H9 (cell line): ENCODE measurements around the gene PARD6B. TPM values are rescaled to one million over a fixed set of nuclear protein-coding genes. Genes with fewer than 3 reads are reported as not detected.
A peak's percentile ranks its signal among the peaks of the same experiment; 100 is the strongest.

Source experiments
- DNase-seq: peaks from one replicate; pipeline ENCODE4 v3.0.0-alpha.2; 2017
- H2AFZ ChIP-seq: one replicate; pipeline ENCODE4 v1.6.1; 2013; ENCODE audit warnings: mild to moderate bottlenecking, low read length, control low read depth, moderate library complexity
- H2AK5ac ChIP-seq: 2 replicates; pipeline ENCODE4 v1.6.1; 2013; ENCODE audit warnings: low read length, control low read depth, mixed read lengths; ENCODE audit not compliant: insufficient read length
- H2BK120ac ChIP-seq: one replicate; pipeline ENCODE4 v1.6.1; 2013; ENCODE audit warnings: low read depth, mild to moderate bottlenecking, low read length, control low read depth, inconsistent platforms; ENCODE audit not compliant: poor library complexity, severe bottlenecking
- H2BK12ac ChIP-seq: 2 replicates; pipeline ENCODE4 v1.6.1; 2013; ENCODE audit warnings: low read length, control low read depth, mixed read lengths, low read depth; ENCODE audit not compliant: insufficient read length
- H2BK15ac ChIP-seq: 2 replicates; pipeline ENCODE4 v1.6.1; 2013; ENCODE audit warnings: low read depth, low read length, control low read depth
- H2BK20ac ChIP-seq: one replicate; pipeline ENCODE4 v1.6.1; 2013; ENCODE audit warnings: low read depth, mild to moderate bottlenecking, low read length, control low read depth, inconsistent platforms; ENCODE audit not compliant: poor library complexity, severe bottlenecking
- H2BK5ac ChIP-seq: 2 replicates; pipeline ENCODE4 v1.6.1; 2013; ENCODE audit warnings: low read length, control low read depth, mixed read lengths; ENCODE audit not compliant: insufficient read length
- H3K14ac ChIP-seq: 2 replicates; pipeline ENCODE4 v1.6.1; 2013; ENCODE audit warnings: low read length, control low read depth; ENCODE audit not compliant: insufficient read depth
- H3K18ac ChIP-seq: 2 replicates; pipeline ENCODE4 v1.6.1; 2013; ENCODE audit warnings: low read depth, mild to moderate bottlenecking, mixed read lengths, low read length, control low read depth; ENCODE audit not compliant: insufficient read length
- H3K23ac ChIP-seq: 2 replicates; pipeline ENCODE4 v1.6.1; 2013; ENCODE audit warnings: low read length, control low read depth, mixed read lengths, low read depth; ENCODE audit not compliant: insufficient read length
- H3K23me2 ChIP-seq: 2 replicates; pipeline ENCODE4 v1.6.1; 2013; ENCODE audit warnings: low read depth, mild to moderate bottlenecking, mixed read lengths, low read length, control low read depth; ENCODE audit not compliant: insufficient read length, poor library complexity, severe bottlenecking
- H3K27ac ChIP-seq: 2 replicates; pipeline ENCODE4 v1.5.1; 2013; ENCODE audit warnings: low read length, control low read depth, mixed read lengths, low read depth; ENCODE audit not compliant: insufficient read length
- H3K27me3 ChIP-seq: 2 replicates; pipeline ENCODE4 v1.6.1; 2013; ENCODE audit warnings: low read length, control low read depth, inconsistent platforms; ENCODE audit not compliant: insufficient read depth
- H3K4ac ChIP-seq: 2 replicates; pipeline ENCODE4 v1.6.1; 2013; ENCODE audit warnings: low read depth, mild to moderate bottlenecking, control low read depth, inconsistent platforms, low read length, moderate library complexity
- H3K4me1 ChIP-seq: 2 replicates; pipeline ENCODE4 v1.6.1; 2013; ENCODE audit warnings: low read length, control low read depth, inconsistent platforms; ENCODE audit not compliant: insufficient read depth
- H3K4me2 ChIP-seq: 2 replicates; pipeline ENCODE4 v1.6.1; 2013; ENCODE audit warnings: low read length, control low read depth, mixed read lengths; ENCODE audit not compliant: insufficient read length, insufficient read depth
- H3K56ac ChIP-seq: 2 replicates; pipeline ENCODE4 v1.6.1; 2013; ENCODE audit warnings: low read depth, mild to moderate bottlenecking, mixed read lengths, low read length, control low read depth; ENCODE audit not compliant: insufficient read length
- H3K79me1 ChIP-seq: 2 replicates; pipeline ENCODE4 v1.6.1; 2013; ENCODE audit warnings: low read depth, mild to moderate bottlenecking, moderate library complexity, low read length, control low read depth, inconsistent platforms; ENCODE audit not compliant: insufficient read depth, poor library complexity, severe bottlenecking
- H3K79me2 ChIP-seq: 2 replicates; pipeline ENCODE4 v1.6.1; 2013; ENCODE audit warnings: low read length, control low read depth, inconsistent platforms; ENCODE audit not compliant: insufficient read depth
- H3K9ac ChIP-seq: 2 replicates; pipeline ENCODE4 v1.6.1; 2013; ENCODE audit warnings: low read length, control low read depth, mixed read lengths; ENCODE audit not compliant: insufficient read length; ENCODE audit errors: extremely low read depth
- H3K9me3 ChIP-seq: one replicate; pipeline ENCODE4 v1.6.1; 2013; ENCODE audit warnings: low read depth, low read length, inconsistent platforms; ENCODE audit not compliant: control insufficient read depth
- H3T11ph ChIP-seq: one replicate; pipeline ENCODE4 v1.6.1; 2013; ENCODE audit warnings: mild to moderate bottlenecking, low read length, control low read depth, inconsistent platforms
- H4K20me1 ChIP-seq: one replicate; pipeline ENCODE4 v1.6.1; 2013; ENCODE audit not compliant: control insufficient read depth, insufficient read length, insufficient read depth
- H4K5ac ChIP-seq: 2 replicates; pipeline ENCODE4 v1.6.1; 2013; ENCODE audit warnings: low read depth, mild to moderate bottlenecking, mixed read lengths, low read length, control low read depth; ENCODE audit not compliant: insufficient read length
- H4K8ac ChIP-seq: replicated peaks from 2 replicates; pipeline ENCODE4 v1.6.1; 2013; ENCODE audit warnings: low read length, control low read depth, mixed read lengths, low read depth; ENCODE audit not compliant: insufficient read length
- H4K91ac ChIP-seq: 2 replicates; pipeline ENCODE4 v1.6.1; 2013; ENCODE audit warnings: low read depth, mild to moderate bottlenecking, moderate library complexity, mixed read lengths, low read length, control low read depth; ENCODE audit not compliant: insufficient read length
- H3K27ac Mint-ChIP-seq, 3 experiments: 2 replicates in 2 of 3; 3 replicates in 1 of 3; pipeline ENCODE4 v1.8.0; 2020 to 2021; ENCODE audit warnings: mixed read lengths in 3 of 3, mild to moderate bottlenecking in 1 of 3, moderate library complexity in 1 of 3
- H3K27me3 Mint-ChIP-seq: 2 replicates; pipeline ENCODE4 v1.8.0; 2021; ENCODE audit warnings: low read depth, mild to moderate bottlenecking, moderate library complexity, mixed read lengths
- H3K36me3 Mint-ChIP-seq, 3 experiments: 2 replicates in 2 of 3; 3 replicates in 1 of 3; pipeline ENCODE4 v1.8.0; 2020 to 2021; ENCODE audit warnings: low read depth in 3 of 3, mixed read lengths in 3 of 3; ENCODE audit not compliant: insufficient read depth in 1 of 3
- H3K4me1 Mint-ChIP-seq, 2 experiments: 2 replicates each; pipeline ENCODE4 v1.8.0; 2020; ENCODE audit warnings: mixed read lengths in 2 of 2
- H3K4me3 Mint-ChIP-seq, 2 experiments: 2 replicates in 1 of 2; 3 replicates in 1 of 2; pipeline ENCODE4 v1.8.0; 2020 to 2021; ENCODE audit warnings: mild to moderate bottlenecking in 2 of 2, mixed read lengths in 2 of 2, moderate library complexity in 1 of 2
- H3K9me3 Mint-ChIP-seq, 2 experiments: 2 replicates in 1 of 2; 3 replicates in 1 of 2; pipeline ENCODE4 v1.8.0; 2020; ENCODE audit warnings: mild to moderate bottlenecking in 2 of 2, mixed read lengths in 2 of 2, moderate library complexity in 1 of 2
- WGBS: extraction: QIAGEN DNeasy Blood & Tissue Kit; methylation state at CpG from one replicate; pipeline ENCODE4 v1.1.7; 2013; ENCODE audit warnings: missing lambda C conversion rate, low lambda C conversion rate, mixed read lengths; ENCODE audit not compliant: insufficient read length; ENCODE audit errors: extremely low coverage; 5-methylcytosine and 5-hydroxymethylcytosine counted together
- total RNA-seq: library from RNA; stranded (reverse); gene quantifications from 2 replicates; pipeline ENCODE4 v1.2.1, GENCODE V29; 2021
- TF ChIP-seq, protein P1 (sequence below): fragments of 200-600 bp; sonication (generic); conservative IDR thresholded peaks from 3 replicates; pipeline ENCODE4 v1.8.0; 2021; ENCODE audit warnings: antibody characterized with exemption, mild to moderate bottlenecking

Gene PARD6B
- total RNA-seq, 1 experiment from 2014 or later = 27.4 TPM

DNA sequence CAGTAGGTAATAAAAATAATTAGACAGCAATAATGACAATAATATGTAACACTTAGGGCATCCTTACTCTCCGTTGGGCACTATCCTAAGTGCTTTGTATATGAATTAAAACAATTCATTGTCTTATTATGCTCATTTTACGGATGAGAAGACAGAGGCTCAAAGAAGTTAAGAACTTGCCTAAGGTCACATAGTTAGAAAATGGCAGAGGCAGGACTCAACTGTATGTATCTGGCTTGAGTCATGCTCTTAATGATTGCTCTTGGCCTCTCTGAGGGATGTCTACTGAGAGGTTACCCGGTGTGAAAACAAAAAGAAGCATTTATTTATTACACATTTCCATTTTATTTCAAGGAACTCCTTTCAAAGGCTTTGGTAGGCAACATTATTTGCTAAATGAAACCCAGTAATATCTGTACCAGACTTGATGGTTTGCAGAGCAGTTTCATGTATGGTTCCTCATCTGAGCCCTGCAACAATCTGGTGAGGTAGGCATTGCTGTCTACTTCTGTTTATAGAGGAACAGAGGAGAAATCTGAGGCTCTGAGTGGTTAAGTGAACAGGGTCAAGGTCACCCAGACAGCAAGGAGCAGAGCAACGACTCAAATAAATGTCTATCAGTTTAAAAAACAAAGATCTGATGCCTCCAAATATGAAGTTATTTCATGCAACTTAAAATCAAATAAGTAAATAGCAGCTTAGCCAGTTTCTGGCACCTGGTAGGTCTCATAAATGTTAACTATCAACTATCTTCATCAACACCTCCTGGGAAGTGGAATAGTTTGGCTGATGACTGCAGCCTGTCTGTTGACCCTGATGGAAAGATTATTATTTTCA lies 4.2 kb upstream of the PARD6B start:
- H3K27me3 ChIP-seq = no peaks in the 10 kb centered on the region
- no peak overlapping the region for H3T11ph ChIP-seq
- no peak overlapping the region for H4K5ac ChIP-seq
- DNase-seq = peak; percentile 0
- no peak overlapping the region for H3K18ac ChIP-seq
- no peak overlapping the region for H4K91ac ChIP-seq
- H2BK12ac ChIP-seq = no peak overlapping the region
- H3K9me3 ChIP-seq = no peaks in the 10 kb centered on the region
- no peak overlapping the region for H3K23ac ChIP-seq
- peaks cover 14% of the 10 kb centered on the region in 2 experiments for H3K4me1 Mint-ChIP-seq
- no peak overlapping the region for H3K14ac ChIP-seq
- no CpG with 5 or more reads among the region's 4 CpGs for WGBS
- no peak overlapping the region for H3K56ac ChIP-seq
- H2AFZ ChIP-seq = no peak overlapping the region
- no peak overlapping the region for H2BK5ac ChIP-seq
- H3K79me2 ChIP-seq = peaks cover 1% of the 10 kb centered on the region; the same call in 1 of the 2 replicates
- H3K27me3 Mint-ChIP-seq = no peaks in the 10 kb centered on the region; the same call in 1 of the 2 replicates
- H4K8ac ChIP-seq = no peak overlapping the region
- H3K27ac ChIP-seq = no peak overlapping the region
- H2AK5ac ChIP-seq = no peak overlapping the region
- H3K4me2 ChIP-seq = no peak overlapping the region
- H3K9ac ChIP-seq = no peak overlapping the region
- no peaks in the 10 kb centered on the region for H4K20me1 ChIP-seq
- no peak overlapping the region for H3K4me3 Mint-ChIP-seq
- no peaks in the 10 kb centered on the region; a peak in 1 of 5 replicates for H3K9me3 Mint-ChIP-seq
- peaks cover 4% of the 10 kb centered on the region for H3K23me2 ChIP-seq
- TF ChIP-seq, protein P1, sequence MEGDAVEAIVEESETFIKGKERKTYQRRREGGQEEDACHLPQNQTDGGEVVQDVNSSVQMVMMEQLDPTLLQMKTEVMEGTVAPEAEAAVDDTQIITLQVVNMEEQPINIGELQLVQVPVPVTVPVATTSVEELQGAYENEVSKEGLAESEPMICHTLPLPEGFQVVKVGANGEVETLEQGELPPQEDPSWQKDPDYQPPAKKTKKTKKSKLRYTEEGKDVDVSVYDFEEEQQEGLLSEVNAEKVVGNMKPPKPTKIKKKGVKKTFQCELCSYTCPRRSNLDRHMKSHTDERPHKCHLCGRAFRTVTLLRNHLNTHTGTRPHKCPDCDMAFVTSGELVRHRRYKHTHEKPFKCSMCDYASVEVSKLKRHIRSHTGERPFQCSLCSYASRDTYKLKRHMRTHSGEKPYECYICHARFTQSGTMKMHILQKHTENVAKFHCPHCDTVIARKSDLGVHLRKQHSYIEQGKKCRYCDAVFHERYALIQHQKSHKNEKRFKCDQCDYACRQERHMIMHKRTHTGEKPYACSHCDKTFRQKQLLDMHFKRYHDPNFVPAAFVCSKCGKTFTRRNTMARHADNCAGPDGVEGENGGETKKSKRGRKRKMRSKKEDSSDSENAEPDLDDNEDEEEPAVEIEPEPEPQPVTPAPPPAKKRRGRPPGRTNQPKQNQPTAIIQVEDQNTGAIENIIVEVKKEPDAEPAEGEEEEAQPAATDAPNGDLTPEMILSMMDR = no peak
- H3K4me1 ChIP-seq = peaks cover 2% of the 10 kb centered on the region
- no peak overlapping the region for H3K4ac ChIP-seq
- H3K27ac Mint-ChIP-seq = no peak overlapping the region
- no peaks in the 10 kb centered on the region for H3K79me1 ChIP-seq
- H2BK15ac ChIP-seq = no peak overlapping the region
- no peaks in the 10 kb centered on the region for H3K36me3 Mint-ChIP-seq
- no peak overlapping the region for H2BK120ac ChIP-seq
- H2BK20ac ChIP-seq = no peak overlapping the region
